ENCODE data around the gene SLC22A5. TPM values are rescaled to one million over a fixed set of nuclear protein-coding genes. Genes with fewer than 3 reads are reported as not detected.

SLC22A5 gene
- total and polyA plus RNA-seq, 2 of the 8 experiments (the other 6 are each of a cell fraction or from before 2014, with no cell fraction given): 4.0 to 9.0 TPM

DNA sequence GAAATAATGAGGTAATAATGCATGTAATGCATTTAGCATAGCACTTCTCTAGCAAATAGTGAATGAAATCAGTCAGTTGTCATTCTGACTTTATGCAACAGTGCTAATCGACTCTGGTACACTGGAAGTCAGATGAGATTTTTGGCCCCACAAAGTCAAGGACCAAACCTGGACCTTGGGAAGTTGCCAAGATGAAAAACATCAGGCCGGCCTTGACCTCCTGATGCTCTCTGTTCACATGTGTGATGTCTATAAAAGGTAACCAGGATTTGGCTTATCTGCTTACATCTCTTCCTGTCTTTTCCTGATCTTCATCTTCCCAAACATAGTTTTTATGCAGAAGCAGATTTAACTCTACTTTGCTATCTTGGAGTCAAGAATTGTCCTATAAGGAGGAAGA is 39.5 kb downstream of the SLC22A5 start:
- Histone ChIP-seq H2BK15ac (ENCODE audit: low read length) (no peak overlapping the region), H3K18ac (ENCODE audit: extremely low read depth, low read length) (no peak overlapping the region), H4K5ac (ENCODE audit: insufficient read length, low read depth, low read length) (no peak overlapping the region), H3K14ac (ENCODE audit: insufficient read length) (no peak overlapping the region), H3K4me2 (ENCODE audit: insufficient read depth in 1 of 2, low read depth in 2 of 2, low read length in 2 of 2) (no peak overlapping the region), H4K20me1 (replicated peaks in 1 of 2; ENCODE audit: control insufficient read depth in 1 of 2, insufficient read depth in 2 of 2, low read length in 2 of 2) (no peaks in the 10 kb centered on the region), H3K9ac (replicated peaks in 1 of 4; ENCODE audit: extremely low read depth in 1 of 4, low read depth in 3 of 4, low read length in 3 of 4) (no peak overlapping the region), H3K9me3 (ENCODE audit: insufficient read depth in 2 of 2, low read depth in 1 of 2, low read length in 1 of 2) (no peaks in the 10 kb centered on the region), H2AK5ac (ENCODE audit: low read depth, low read length) (no peak overlapping the region), H4K8ac (ENCODE audit: extremely low read depth, insufficient read depth, low read length) (no peak overlapping the region), H2BK120ac (replicated peaks; ENCODE audit: low read depth, low read length) (no peak overlapping the region), H2BK12ac (ENCODE audit: low read depth, low read length) (no peak overlapping the region), H2BK20ac (ENCODE audit: low read length) (no peak overlapping the region), H4K91ac (replicated peaks; ENCODE audit: insufficient read length, low read length) (no peak overlapping the region), H3K23ac (ENCODE audit: insufficient read length) (no peak overlapping the region), H3K36me3 (ENCODE audit: control insufficient read depth in 2 of 4, insufficient read depth in 4 of 4, low read length in 3 of 4) (no peaks in the 10 kb centered on the region), H2BK5ac (ENCODE audit: low read depth, low read length) (no peak overlapping the region), H3K4me3 (ENCODE audit: extremely low read depth in 1 of 4, insufficient read depth in 2 of 4, low read depth in 3 of 4, low read length in 4 of 4) (no peak overlapping the region), H3K4me1 (replicated peaks in 1 of 4; ENCODE audit: control insufficient read depth in 3 of 4, insufficient read depth in 4 of 4, low read length in 3 of 4) (peaks cover 0 to 4% (median under 1%) of the 10 kb centered on the region in 4 experiments; a peak in 3 of 7 replicates), H3K23me2 (ENCODE audit: low read depth, low read length) (0 out of 2 replicates have a peak, but pooled peaks cover 2% of the 10 kb centered on the region), H3K79me2 (ENCODE audit: control insufficient read depth in 1 of 2, insufficient read depth in 2 of 2, low read length in 2 of 2) (no peaks in the 10 kb centered on the region), H3K79me1 (ENCODE audit: low read depth, low read length) (no peaks in the 10 kb centered on the region), H2AFZ (ENCODE audit: low read length) (no peak overlapping the region), H3K56ac (replicated peaks; ENCODE audit: insufficient read length, low read depth, low read length) (no peak overlapping the region), H3K4ac (replicated peaks; ENCODE audit: insufficient read length, low read depth, low read length) (no peak overlapping the region), H3K27me3 (replicated peaks in 1 of 4; ENCODE audit: control insufficient read depth in 3 of 4, extremely low read depth in 1 of 4, insufficient read depth in 3 of 4, low read length in 3 of 4) (0 out of 7 replicates have a peak, but pooled peaks cover 0 to 3% (median 0%) of the 10 kb centered on the region in 4 experiments), H3K27ac (ENCODE audit: low read depth, low read length) (no peak overlapping the region)
- DNase-seq (ENCODE audit: low read depth in 1 of 2, low spot score in 2 of 2): no peak
- POLR2A ChIA-PET (ENCODE audit: partially characterized antibody): no interaction called here
- FAIRE-seq: no peak
- CTCF ChIA-PET (ENCODE audit: partially characterized antibody): interaction anchor here (1.0 to 4.2 kb wide), 10 partner anchors 9 to 170 kb away, joined by 3 to 30 read pairs (median 4); no protein-coding TSS in a partner anchor
- WGBS, 2 experiments (ENCODE audit: extremely low coverage in 1 of 2, insufficient coverage in 1 of 2, insufficient read length in 1 of 2, insufficient replicate concordance in 2 of 2, low coverage in 1 of 2, low lambda C conversion rate in 2 of 2, missing lambda C conversion rate in 1 of 2): 91% methylated on average over 2 of the region's 2 CpGs; no CpG with 5 or more reads in 1 of the 2 experiments
- TF ChIP-seq GABPA (IDR thresholded peaks at IDR 0.05; ENCODE audit: borderline replicate concordance, insufficient read depth, low read length): no peak
- no peak for TF ChIP-seq EGR1 (IDR thresholded peaks at IDR 0.05; ENCODE audit: borderline replicate concordance, low read depth, low read length)
- no peak for TF ChIP-seq SP4 (IDR thresholded peaks at IDR 0.05; ENCODE audit: low read length)
- TF ChIP-seq, protein P1, sequence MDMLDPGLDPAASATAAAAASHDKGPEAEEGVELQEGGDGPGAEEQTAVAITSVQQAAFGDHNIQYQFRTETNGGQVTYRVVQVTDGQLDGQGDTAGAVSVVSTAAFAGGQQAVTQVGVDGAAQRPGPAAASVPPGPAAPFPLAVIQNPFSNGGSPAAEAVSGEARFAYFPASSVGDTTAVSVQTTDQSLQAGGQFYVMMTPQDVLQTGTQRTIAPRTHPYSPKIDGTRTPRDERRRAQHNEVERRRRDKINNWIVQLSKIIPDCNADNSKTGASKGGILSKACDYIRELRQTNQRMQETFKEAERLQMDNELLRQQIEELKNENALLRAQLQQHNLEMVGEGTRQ (IDR thresholded peaks at IDR 0.05; ENCODE audit: low read length): no peak
- no peak for TF ChIP-seq SAP30 (IDR thresholded peaks at IDR 0.05; ENCODE audit: insufficient read depth, insufficient replicate concordance, low read length)
- TF ChIP-seq KDM4A (IDR thresholded peaks at IDR 0.05; ENCODE audit: low read depth, low read length, severe bottlenecking): no peak
- TF ChIP-seq JUND (IDR thresholded peaks at IDR 0.05; ENCODE audit: low read length): no peak
- TF ChIP-seq CBX8 (IDR thresholded peaks at IDR 0.05; ENCODE audit: borderline replicate concordance, low read depth, low read length): no peak
- TF ChIP-seq FOSL1 (IDR thresholded peaks at IDR 0.05; ENCODE audit: insufficient read depth, low read depth, low read length): no peak
- no peak for TF ChIP-seq CREB1 (IDR thresholded peaks at IDR 0.05)
- no peak for TF ChIP-seq RXRA (IDR thresholded peaks at IDR 0.05; ENCODE audit: insufficient read depth, low read depth, low read length)
- no peak for TF ChIP-seq EP300 (IDR thresholded peaks at IDR 0.05; ENCODE audit: borderline replicate concordance in 1 of 2, low read depth in 2 of 2, low read length in 2 of 2)
- TF ChIP-seq SIN3A (conservative IDR thresholded peaks at IDR 0.05 in 1 of 2, IDR thresholded peaks at IDR 0.05 in 1 of 2; ENCODE audit: low read depth in 1 of 2, low read length in 2 of 2): no peak

Data from H1 (cell line).